ENCODE data around the gene BEST1.
"Not testable (repeated sequence)": the region's sequence is repeated elsewhere in the genome, so short reads cannot be mapped to it uniquely, and the experiment has no call there.

BEST1 gene

DNA sequence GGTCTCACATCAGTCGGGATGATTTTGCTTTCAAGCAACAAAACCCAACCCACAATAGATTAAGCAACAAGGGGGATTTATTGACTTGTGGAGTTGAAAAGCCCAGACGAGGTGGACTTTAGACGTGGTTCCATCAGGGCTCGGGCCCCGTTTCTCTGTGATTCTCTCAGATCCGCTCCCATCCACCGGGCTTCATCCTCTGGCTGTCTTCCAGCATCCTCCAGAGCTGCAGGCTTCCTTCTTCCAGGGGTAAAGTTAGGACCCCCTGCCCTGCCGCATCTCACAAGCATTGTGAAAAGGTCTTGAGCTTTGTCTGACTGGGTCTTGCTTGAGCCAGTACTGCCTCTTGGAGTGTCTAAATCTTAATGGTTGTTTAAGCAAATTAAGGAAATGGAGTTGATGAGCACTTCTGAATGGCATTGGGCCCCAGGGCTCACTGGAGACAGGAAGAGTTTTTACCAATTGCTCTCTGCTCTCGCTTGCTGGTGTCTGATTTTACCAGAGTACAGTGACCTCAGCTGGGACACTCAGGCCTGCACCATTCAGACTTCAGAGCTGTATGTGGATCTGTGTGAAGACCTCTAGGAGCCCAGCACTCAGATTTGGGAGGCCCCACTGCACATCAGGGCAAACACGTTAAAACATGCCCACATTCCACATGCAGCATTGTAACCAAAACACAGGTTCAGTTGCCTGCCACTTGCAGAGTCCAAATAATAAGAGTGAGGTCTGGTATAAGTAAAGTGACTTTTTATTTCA lies 30.8 kb downstream of the BEST1 start:
- DNase-seq: no peak

DNA sequence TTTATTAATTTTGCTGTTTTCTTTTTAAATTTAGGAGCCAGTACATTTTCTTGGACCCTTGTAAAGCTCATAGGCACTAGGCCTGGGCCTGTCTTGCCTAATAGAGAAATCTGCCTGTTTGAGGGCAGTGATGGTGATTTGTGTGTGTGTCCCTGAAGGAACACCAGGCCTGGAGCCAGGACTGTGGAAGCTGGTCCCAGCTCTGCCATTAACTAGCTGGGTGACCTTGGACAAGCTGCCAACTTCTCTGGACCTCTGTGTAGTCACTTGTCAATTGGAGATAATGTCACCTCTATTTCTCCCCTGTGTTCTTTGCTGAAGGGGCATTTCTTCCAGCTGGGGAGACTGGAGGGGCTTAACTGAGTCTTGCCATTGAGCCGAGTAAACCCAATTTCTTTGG lies 33.3 kb downstream of the BEST1 start:
- DNase-seq: no peak

- no peak for DNase-seq
Observed at GRCh38 chr11:61985869-61986268, 35.7 kb downstream of the BEST1 start.

- no peak for DNase-seq
Observed at GRCh38 chr11:61994981-61995380, 44.8 kb downstream of the BEST1 start.

DNA sequence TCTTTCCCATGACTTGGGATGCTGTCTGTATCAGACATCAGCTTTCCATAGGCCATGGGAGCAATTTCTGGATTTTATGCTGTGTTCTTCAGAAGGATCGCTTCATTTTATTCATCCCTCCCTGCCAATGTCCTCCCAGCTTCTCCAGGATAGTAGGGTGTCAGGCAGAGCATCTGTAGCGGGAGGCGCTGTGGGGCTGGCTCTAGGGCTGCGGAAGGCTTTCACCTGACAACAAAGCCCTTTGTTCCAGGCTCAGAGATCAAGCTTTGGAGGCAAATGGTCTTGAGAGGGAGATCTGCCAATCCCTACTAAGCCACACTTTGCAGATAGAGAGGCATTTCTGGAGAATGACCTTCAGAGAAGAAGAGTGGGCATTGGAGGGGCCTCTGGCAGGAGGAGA lies 46.8 kb downstream of the BEST1 start:
- DNase-seq: no peak

- no peak for DNase-seq
Observed at GRCh38 chr11:61999141-61999975, 49.2 kb downstream of the BEST1 start.

DNA sequence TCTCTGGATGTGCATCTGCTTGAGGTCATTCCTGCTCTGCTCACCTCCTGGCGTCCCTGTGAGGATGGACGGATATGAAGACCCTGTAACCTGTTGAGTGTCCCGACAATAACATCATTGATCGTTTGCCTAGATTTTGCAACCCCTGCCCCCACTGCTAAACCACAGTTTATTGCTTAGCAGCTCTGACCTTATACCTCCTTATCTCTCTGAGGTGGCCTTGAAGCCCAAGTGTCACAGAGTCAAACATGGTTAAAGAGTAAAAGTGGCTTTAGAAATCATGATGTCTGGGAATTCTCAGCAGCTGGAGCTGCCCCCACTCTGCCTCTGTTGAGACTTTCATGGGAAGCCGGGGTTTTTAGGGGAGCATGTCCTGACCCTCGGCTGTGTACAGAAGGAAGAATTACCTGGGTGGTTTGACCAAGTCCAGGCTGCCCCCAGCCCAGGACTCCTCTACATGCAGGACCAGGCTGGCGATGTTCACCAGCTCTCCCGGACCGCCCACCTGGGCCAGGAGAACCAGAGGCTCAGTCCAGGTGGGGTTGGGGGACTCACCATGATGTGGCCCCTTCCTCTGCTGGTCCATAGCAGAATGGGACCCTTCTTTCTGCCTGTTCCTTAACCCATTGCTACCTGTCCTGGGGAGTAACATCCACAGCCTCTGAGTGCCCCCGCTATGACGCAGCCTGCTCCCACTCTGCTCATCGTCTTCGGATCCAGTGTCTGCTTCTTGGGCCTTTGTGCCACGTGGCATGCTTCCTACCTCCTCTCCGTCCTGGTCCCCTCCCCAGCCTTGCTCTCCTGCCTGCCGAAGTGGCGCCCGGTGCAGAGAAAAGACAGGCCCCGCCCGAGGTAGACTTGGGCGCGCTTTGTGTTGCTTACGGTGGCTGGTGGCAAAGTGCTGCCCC lies 50.6 kb downstream of the BEST1 start:
- DNase-seq: no peak

- no peak for DNase-seq
Observed at GRCh38 chr11:62001450-62002191, 51.5 kb downstream of the BEST1 start.

DNA sequence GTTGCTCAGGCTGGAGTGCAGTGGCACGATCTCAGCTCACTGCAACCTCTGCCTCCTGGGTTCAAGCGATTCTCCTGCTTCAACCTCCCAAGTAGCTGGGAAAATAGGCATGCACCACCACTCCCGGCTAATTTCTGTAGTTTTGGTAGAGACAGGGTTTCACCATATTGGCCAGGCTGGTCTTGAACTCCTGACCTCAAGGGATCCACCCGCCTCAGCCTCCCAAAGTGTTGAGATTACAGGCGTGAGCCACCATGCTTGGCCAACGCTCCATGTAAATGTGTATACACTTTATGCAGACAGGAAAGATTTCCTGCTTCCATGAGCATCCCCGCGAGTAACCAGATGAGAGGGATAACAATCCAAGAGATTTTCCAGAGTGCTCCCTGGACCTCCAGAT lies 52.1 kb downstream of the BEST1 start:
- DNase-seq: not testable (repeated sequence)

GRCh38 chr11:62004473-62004872 lies 54.3 kb downstream of the BEST1 start:
- DNase-seq: peak; percentile 33

DNA sequence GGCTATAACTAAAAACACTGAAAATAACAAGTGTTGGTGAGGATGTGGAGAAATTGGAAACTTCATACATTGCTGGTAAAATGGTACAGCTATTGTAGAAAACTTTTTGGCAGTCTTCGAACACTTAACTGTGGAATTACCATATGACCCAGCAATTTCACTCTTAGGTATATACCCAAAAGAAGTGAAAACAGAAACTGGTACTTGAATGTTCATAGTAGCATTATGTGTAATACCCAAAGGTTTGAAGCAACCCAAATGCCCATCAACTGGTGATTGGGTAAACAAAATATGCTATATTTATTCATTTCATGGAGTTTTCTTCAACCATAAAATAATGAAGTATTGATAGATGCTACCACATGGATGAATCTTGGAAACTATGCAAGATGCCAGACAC lies 58.0 kb downstream of the BEST1 start:
- no peak for DNase-seq

DNA sequence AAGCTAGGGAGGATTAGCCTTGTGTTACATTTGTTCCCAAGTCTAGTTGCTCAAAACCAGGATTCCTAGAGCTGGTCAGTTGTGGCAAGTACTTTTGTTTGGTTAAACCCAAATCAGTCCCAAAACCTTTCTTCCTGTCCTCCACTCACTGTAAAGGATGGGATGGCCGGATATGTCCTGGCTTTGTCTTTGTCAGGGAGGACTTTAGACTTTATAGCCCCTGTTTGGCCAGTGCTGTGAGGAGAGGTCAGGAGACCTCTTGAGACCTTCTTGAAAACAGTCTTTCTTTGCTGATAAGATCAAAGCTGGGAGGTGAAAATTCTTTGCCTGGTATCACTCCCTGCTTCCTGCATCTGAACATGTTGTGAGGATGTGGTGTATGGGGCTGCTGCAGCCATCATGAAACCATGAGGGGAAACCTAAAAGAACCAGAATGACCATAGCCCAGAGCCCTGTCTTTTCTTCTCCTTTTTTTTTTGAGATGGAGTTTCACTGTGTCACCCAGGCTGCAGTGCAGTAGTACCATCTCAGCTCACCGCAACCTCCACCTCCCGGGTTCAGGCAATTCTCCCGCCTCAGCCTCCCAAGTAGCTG lies 60.9 kb downstream of the BEST1 start:
- no peak for DNase-seq

- DNase-seq: no peak
Observed at GRCh38 chr11:62011881-62012280, 61.7 kb downstream of the BEST1 start.

- DNase-seq: no peak
Observed at GRCh38 chr11:62012451-62012831, 62.3 kb downstream of the BEST1 start.

DNA sequence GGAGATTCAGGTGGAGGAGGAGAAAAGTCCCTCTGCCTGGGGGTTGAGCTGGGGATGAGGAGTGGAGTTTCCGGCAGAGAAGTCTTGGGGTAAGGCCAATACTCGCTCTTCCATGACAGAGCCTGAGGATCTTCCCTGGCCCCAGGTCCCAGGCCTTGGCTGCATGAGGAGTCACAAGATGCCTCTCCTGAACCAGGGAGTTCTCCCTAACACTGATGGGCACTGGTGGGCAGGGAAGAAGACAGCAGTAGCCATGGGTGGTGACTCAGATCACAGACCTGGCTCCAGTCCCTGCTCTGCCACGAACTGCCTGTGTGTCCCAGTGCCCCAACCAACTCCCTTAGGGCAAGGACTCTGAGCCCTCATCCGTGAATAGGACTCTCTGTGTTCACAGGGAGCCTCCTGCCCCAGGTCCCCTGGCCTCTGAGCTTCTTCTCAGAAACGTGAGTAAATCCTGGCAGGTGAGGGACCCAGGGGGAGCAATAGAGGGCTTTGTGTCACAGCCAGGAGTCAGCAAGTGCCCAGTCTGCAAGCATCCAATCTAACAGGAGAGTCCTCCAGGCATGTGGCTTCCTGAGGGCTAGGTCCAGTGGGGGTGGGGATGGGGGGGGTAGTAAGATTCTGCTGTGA lies 62.8 kb downstream of the BEST1 start:
- no peak for DNase-seq

All from GF-D8 (cell line).